ENCODE measurements around the gene KEAP1. TPM values are rescaled to one million over a fixed set of nuclear protein-coding genes. Genes with fewer than 3 reads are reported as not detected.
A peak's percentile ranks its signal among the peaks of the same experiment; 100 is the strongest.

Gene KEAP1
- total and polyA plus RNA-seq, 2 donors (not counting 3 experiments of a cell fraction or from before 2014, with no cell fraction given): 81.4 to 91.1 TPM

GRCh38 chr19:10514211-10515145 lies 11.3 kb upstream of the KEAP1 start:
- no peak for FAIRE-seq
- no TSS peak for BruUV-seq (replicated peaks)
- H3K4me1 ChIP-seq (ENCODE audit: control insufficient read depth, extremely low read depth, insufficient read depth, low read length): peaks cover 2% of the 10 kb centered on the region
- ChIA-PET POLR2A (no interaction called here), CTCF (no interaction called here)
- no peak overlapping the region for H3K4me2 ChIP-seq (ENCODE audit: insufficient read depth, low read length)
- no peak overlapping the region for H3K27ac ChIP-seq (ENCODE audit: insufficient read depth, low read depth, low read length)
- H3K9ac ChIP-seq (replicated peaks; ENCODE audit: extremely low read depth, insufficient read depth, low read length): no peak overlapping the region
- H3K27me3 ChIP-seq (ENCODE audit: control insufficient read depth in 2 of 2, insufficient read depth in 2 of 2, low read length in 2 of 2): peaks cover 50 to 65% of the 10 kb centered on the region in 2 experiments
- no peak for TF ChIP-seq MYC (IDR thresholded peaks at IDR 0.05; ENCODE audit: low read depth, low read length)
- TF ChIP-seq, protein P1, sequence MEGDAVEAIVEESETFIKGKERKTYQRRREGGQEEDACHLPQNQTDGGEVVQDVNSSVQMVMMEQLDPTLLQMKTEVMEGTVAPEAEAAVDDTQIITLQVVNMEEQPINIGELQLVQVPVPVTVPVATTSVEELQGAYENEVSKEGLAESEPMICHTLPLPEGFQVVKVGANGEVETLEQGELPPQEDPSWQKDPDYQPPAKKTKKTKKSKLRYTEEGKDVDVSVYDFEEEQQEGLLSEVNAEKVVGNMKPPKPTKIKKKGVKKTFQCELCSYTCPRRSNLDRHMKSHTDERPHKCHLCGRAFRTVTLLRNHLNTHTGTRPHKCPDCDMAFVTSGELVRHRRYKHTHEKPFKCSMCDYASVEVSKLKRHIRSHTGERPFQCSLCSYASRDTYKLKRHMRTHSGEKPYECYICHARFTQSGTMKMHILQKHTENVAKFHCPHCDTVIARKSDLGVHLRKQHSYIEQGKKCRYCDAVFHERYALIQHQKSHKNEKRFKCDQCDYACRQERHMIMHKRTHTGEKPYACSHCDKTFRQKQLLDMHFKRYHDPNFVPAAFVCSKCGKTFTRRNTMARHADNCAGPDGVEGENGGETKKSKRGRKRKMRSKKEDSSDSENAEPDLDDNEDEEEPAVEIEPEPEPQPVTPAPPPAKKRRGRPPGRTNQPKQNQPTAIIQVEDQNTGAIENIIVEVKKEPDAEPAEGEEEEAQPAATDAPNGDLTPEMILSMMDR (IDR thresholded peaks at IDR 0.05; ENCODE audit: extremely low read depth in 1 of 2, insufficient read depth in 1 of 2, low read depth in 1 of 2, low read length in 2 of 2): peak in 1 of 2 donors; percentile 12
- TF ChIP-seq EZH2 (IDR thresholded peaks at IDR 0.05; ENCODE audit: borderline replicate concordance, low read depth, low read length, severe bottlenecking): peak; percentile 90
- intact Hi-C loops (cut with micrococcal nuclease): loop anchor here (5.0 kb wide), 1 partner anchor 183 kb away; no protein-coding TSS in a partner anchor
- H3K4me3 ChIP-seq (replicated peaks in 1 of 3; ENCODE audit: insufficient read depth in 1 of 3, low read depth in 1 of 3, low read length in 3 of 3): no peak overlapping the region
- no peak for DNase-seq (ENCODE audit: low read depth, low spot score)
- H3K36me3 ChIP-seq (ENCODE audit: control insufficient read depth in 2 of 2, extremely low read depth in 1 of 2, insufficient read depth in 2 of 2, low read length in 2 of 2): no peaks in the 10 kb centered on the region
- no peak overlapping the region for H2AFZ ChIP-seq (ENCODE audit: low read depth, low read length)
- dilution Hi-C loops (cut with MboI; ENCODE audit: extremely low pct_ligation_motif_present, low sequenced_read_pairs): no loop called here
- no peaks in the 10 kb centered on the region for H3K9me3 ChIP-seq (replicated peaks; ENCODE audit: control insufficient read depth, insufficient read depth, low read length)
- H3K9me1 ChIP-seq (replicated peaks; ENCODE audit: control insufficient read depth, extremely low read depth, insufficient read depth, low read length): no peaks in the 10 kb centered on the region
- no peaks in the 10 kb centered on the region for H4K20me1 ChIP-seq (replicated peaks; ENCODE audit: control insufficient read depth, extremely low read depth, insufficient read depth, low read length)
- H3K79me2 ChIP-seq (ENCODE audit: control insufficient read depth, insufficient read depth, low read length): no peaks in the 10 kb centered on the region

Measured in endothelial cell of umbilical vein (primary cell).